Trophoblast cell (in vitro differentiated cells and primary cell): Measurements from ENCODE around the gene SPZ1.

ENCODE experiments used
- DNase-seq, 2 donors: peaks; one replicate each; pipeline ENCODE4 v3.0.0-alpha.2; 2016
- H2AFZ ChIP-seq: 2 replicates; pipeline ENCODE4 v1.6.1; 2013; ENCODE audit warnings: low read length, moderate library complexity, mild to moderate bottlenecking; ENCODE audit not compliant: insufficient read depth, poor library complexity
- H2AK5ac ChIP-seq: 2 replicates; pipeline ENCODE4 v1.6.1; 2013; ENCODE audit warnings: mild to moderate bottlenecking, low read length
- H2BK120ac ChIP-seq: 2 replicates; pipeline ENCODE4 v1.6.1; 2013; ENCODE audit warnings: low read length, mild to moderate bottlenecking, moderate library complexity; ENCODE audit not compliant: insufficient read depth, poor library complexity
- H2BK12ac ChIP-seq: 2 replicates; pipeline ENCODE4 v1.6.1; 2013; ENCODE audit warnings: mild to moderate bottlenecking, low read length, moderate library complexity
- H2BK5ac ChIP-seq: 2 replicates; pipeline ENCODE4 v1.6.1; 2013; ENCODE audit warnings: low read length, low read depth, moderate library complexity, mild to moderate bottlenecking; ENCODE audit not compliant: poor library complexity
- H3K14ac ChIP-seq: 2 replicates; pipeline ENCODE4 v1.6.1; 2013; ENCODE audit warnings: mild to moderate bottlenecking, low read length
- H3K18ac ChIP-seq: 2 replicates; pipeline ENCODE4 v1.6.1; 2013; ENCODE audit warnings: mild to moderate bottlenecking, low read length
- H3K23ac ChIP-seq: 2 replicates; pipeline ENCODE4 v1.6.1; 2013; ENCODE audit warnings: low read length
- H3K27ac ChIP-seq: 2 replicates; pipeline ENCODE4 v1.5.1; 2013; ENCODE audit warnings: low read depth, mild to moderate bottlenecking, inconsistent platforms, low read length, moderate library complexity
- H3K27me3 ChIP-seq: 2 replicates; pipeline ENCODE4 v1.6.1; 2013; ENCODE audit warnings: inconsistent platforms, mild to moderate bottlenecking, low read length, moderate library complexity; ENCODE audit not compliant: insufficient read depth
- H3K36me3 ChIP-seq, 2 experiments: 1 replicate in 1 of 2; 2 replicates in 1 of 2; pipeline ENCODE4 v1.6.1; 2013; ENCODE audit warnings: low read length in 2 of 2, mild to moderate bottlenecking in 2 of 2, moderate library complexity in 1 of 2; ENCODE audit not compliant: insufficient read depth in 2 of 2, control insufficient read depth in 1 of 2
- H3K4ac ChIP-seq: 2 replicates; pipeline ENCODE4 v1.6.1; 2013; ENCODE audit warnings: low read depth, mild to moderate bottlenecking, low read length, moderate library complexity
- H3K4me1 ChIP-seq, 2 experiments: 1 replicate in 1 of 2; 2 replicates in 1 of 2; pipeline ENCODE4 v1.6.1; 2013; ENCODE audit warnings: low read length in 2 of 2, mild to moderate bottlenecking in 2 of 2, moderate library complexity in 1 of 2; ENCODE audit not compliant: insufficient read depth in 2 of 2, control insufficient read depth in 1 of 2
- H3K4me2 ChIP-seq: 2 replicates; pipeline ENCODE4 v1.6.1; 2013; ENCODE audit warnings: inconsistent platforms, mild to moderate bottlenecking, low read length, moderate library complexity
- H3K4me3 ChIP-seq: 2 replicates; pipeline ENCODE4 v1.5.1; 2013; ENCODE audit warnings: mild to moderate bottlenecking, low read depth, low read length, inconsistent platforms
- H3K79me1 ChIP-seq: one replicate; pipeline ENCODE4 v1.6.1; 2013; ENCODE audit warnings: low read length
- H3K79me2 ChIP-seq: 2 replicates; pipeline ENCODE4 v1.6.1; 2013; ENCODE audit warnings: low read length, mild to moderate bottlenecking; ENCODE audit not compliant: control insufficient read depth, insufficient read depth, poor library complexity
- H3K9ac ChIP-seq: 2 replicates; pipeline ENCODE4 v1.6.1; 2013; ENCODE audit warnings: mild to moderate bottlenecking, low read length
- H3K9me3 ChIP-seq: 2 replicates; pipeline ENCODE4 v1.6.1; 2013; ENCODE audit warnings: low read depth, mild to moderate bottlenecking, control low read depth, inconsistent platforms, low read length; ENCODE audit not compliant: insufficient read depth
- H4K12ac ChIP-seq: 2 replicates; pipeline ENCODE4 v1.6.1; 2013; ENCODE audit warnings: low read depth, mild to moderate bottlenecking, low read length, moderate library complexity
- H4K8ac ChIP-seq: 2 replicates; pipeline ENCODE4 v1.6.1; 2013; ENCODE audit warnings: low read depth, mild to moderate bottlenecking, low read length, moderate library complexity
- H4K91ac ChIP-seq: one replicate; pipeline ENCODE4 v1.6.1; 2013; ENCODE audit warnings: low read depth, mild to moderate bottlenecking, low read length, moderate library complexity
- WGBS: extraction: QIAGEN DNeasy Blood & Tissue Kit; methylation state at CpG from one replicate; pipeline ENCODE4 v1.1.7; 2013; ENCODE audit warnings: missing lambda C conversion rate; ENCODE audit not compliant: insufficient read length, insufficient coverage; ENCODE audit errors: extremely low coverage; 5-methylcytosine and 5-hydroxymethylcytosine counted together

The SPZ1 gene

DNA sequence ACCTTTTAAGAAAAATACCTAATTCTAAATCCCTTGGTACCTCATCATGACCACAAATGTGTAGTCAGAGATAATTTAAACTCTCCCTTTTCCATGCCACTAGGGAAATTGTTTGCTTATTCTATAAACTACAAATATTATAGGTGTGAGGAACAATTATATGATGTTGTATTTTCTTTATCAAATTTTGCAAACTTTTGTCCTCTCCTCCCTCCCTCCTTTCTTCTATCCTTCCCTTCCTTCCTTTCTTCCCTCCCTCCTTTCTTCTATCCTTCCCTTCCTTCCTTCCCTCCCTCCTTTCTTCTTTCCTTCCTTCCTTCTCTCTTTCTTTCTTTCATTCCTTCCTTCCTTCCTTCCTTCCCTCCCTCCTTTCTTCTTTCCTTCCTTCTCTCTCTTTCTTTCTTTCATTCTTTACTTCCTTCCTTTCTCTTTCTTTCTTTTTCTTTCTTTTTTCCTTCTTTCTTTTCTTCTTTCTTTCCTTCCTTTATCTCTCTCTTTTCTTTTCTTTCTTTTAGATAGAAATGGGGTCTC is 41.2 kb downstream of the SPZ1 start:
- Histone ChIP-seq H3K4me1 (no peaks in the 10 kb centered on the region), H2AK5ac (no peak overlapping the region), H3K27ac (no peak overlapping the region), H3K79me1 (no peaks in the 10 kb centered on the region), H3K18ac (no peak overlapping the region), H2BK12ac (no peak overlapping the region), H3K27me3 (no peaks in the 10 kb centered on the region), H3K4me3 (no peak overlapping the region), H3K36me3 (no peaks in the 10 kb centered on the region), H3K23ac (no peak overlapping the region), H2BK5ac (no peak overlapping the region), H3K9me3 (no peaks in the 10 kb centered on the region), H2BK120ac (no peak overlapping the region), H4K12ac (no peak overlapping the region), H4K91ac (no peak overlapping the region), H4K8ac (no peak overlapping the region), H3K4me2 (no peak overlapping the region), H3K4ac (no peak overlapping the region), H3K79me2 (no peaks in the 10 kb centered on the region), H3K9ac (no peak overlapping the region), H2AFZ (no peak overlapping the region), H3K14ac (no peak overlapping the region)
- DNase-seq: no peak

DNA sequence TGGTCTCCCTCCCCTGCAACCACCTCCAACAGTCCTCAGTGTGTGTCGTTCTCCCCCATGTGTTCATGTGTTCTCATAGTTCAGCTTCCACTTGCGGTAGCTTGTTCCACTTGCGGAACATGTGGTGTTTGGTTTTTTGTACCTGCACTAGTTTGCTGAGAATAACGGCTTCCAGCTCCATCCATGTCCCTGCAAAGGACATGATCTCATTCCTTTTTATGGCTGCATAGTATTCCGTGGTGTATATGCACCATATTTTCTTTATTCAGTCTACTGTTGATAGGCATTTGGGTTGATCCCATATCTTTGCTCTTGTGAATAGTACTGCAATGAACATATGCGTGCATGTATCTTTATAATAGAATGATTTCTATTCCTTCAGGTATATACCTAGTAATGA is 45.1 kb downstream of the SPZ1 start:
- H2BK120ac ChIP-seq: no peak overlapping the region
- no peak overlapping the region for H2BK12ac ChIP-seq
- no peak for DNase-seq
- H2AFZ ChIP-seq: no peak overlapping the region
- no peak overlapping the region for H3K9ac ChIP-seq
- no peak overlapping the region for H3K14ac ChIP-seq
- no peaks in the 10 kb centered on the region for H3K79me1 ChIP-seq
- no peaks in the 10 kb centered on the region for H3K9me3 ChIP-seq
- H4K8ac ChIP-seq: no peak overlapping the region
- WGBS: no CpG with 5 or more reads among the region's 6 CpGs
- no peaks in the 10 kb centered on the region for H3K4me1 ChIP-seq
- no peak overlapping the region for H3K18ac ChIP-seq
- no peaks in the 10 kb centered on the region for H3K27me3 ChIP-seq
- H3K27ac ChIP-seq: no peak overlapping the region
- H3K79me2 ChIP-seq: no peaks in the 10 kb centered on the region
- no peak overlapping the region for H3K4ac ChIP-seq
- no peak overlapping the region for H2BK5ac ChIP-seq
- no peak overlapping the region for H3K4me3 ChIP-seq
- H3K23ac ChIP-seq: no peak overlapping the region
- no peak overlapping the region for H2AK5ac ChIP-seq
- H4K91ac ChIP-seq: no peak overlapping the region
- H3K36me3 ChIP-seq: no peaks in the 10 kb centered on the region
- H4K12ac ChIP-seq: no peak overlapping the region
- H3K4me2 ChIP-seq: no peak overlapping the region

DNA sequence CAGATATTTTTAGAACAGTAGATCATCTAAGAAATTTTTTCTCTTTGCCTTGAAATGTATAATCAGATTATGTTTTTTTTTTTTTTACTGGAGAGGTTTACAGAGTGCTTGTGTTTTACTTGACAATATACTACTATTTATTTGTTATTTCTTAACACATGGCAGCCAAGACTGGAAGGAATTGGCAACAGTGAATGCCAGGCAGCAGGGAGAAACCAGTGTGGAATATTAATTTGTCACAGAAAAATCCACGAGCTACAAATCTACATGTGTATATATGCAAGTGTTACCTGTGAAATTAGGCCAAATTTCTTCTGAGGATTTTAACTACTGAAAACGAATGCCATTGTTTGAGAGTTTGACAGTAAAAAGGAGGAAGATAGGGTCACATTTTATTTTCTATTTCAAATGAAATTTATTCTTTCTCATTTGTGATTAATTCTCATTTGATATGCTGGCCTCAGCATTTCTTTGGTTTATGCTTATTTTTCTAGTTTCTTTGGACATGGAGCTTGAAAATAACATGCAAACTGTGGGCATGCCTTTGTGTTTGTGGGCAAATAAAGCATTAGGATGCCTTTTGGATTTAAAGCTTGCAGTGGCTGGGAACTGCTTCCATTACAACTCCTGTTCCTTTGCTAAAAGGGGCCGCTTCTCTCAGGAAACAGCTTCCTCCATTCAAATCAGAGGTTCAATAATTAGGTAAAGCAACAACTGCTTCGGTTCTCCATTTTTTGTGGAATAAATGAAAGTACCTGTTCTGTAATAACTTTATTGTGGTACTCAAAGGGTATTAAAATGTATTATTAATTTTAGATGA is 49.1 kb downstream of the SPZ1 start:
- WGBS: no CpG with 5 or more reads among the region's 4 CpGs
- no peak overlapping the region for H3K23ac ChIP-seq
- no peak overlapping the region for H4K91ac ChIP-seq
- H3K79me1 ChIP-seq: no peaks in the 10 kb centered on the region
- H4K12ac ChIP-seq: no peak overlapping the region
- H3K79me2 ChIP-seq: no peaks in the 10 kb centered on the region
- no peak overlapping the region for H2AFZ ChIP-seq
- H3K4me2 ChIP-seq: no peak overlapping the region
- no peak for DNase-seq
- H3K9ac ChIP-seq: no peak overlapping the region
- H3K27ac ChIP-seq: no peak overlapping the region
- H3K4me1 ChIP-seq: peaks cover 0 to 5% of the 10 kb centered on the region in 2 experiments
- H2BK5ac ChIP-seq: no peak overlapping the region
- peaks cover 2% of the 10 kb centered on the region for H3K9me3 ChIP-seq
- no peak overlapping the region for H4K8ac ChIP-seq
- no peak overlapping the region for H3K18ac ChIP-seq
- H3K36me3 ChIP-seq: no peaks in the 10 kb centered on the region
- H3K4me3 ChIP-seq: no peak overlapping the region
- no peak overlapping the region for H3K14ac ChIP-seq
- no peak overlapping the region for H2BK12ac ChIP-seq
- H3K4ac ChIP-seq: no peak overlapping the region
- H2AK5ac ChIP-seq: no peak overlapping the region
- H2BK120ac ChIP-seq: no peak overlapping the region
- no peaks in the 10 kb centered on the region for H3K27me3 ChIP-seq

GRCh38 chr5:80369521-80369920 is 49.7 kb downstream of the SPZ1 start:
- Histone ChIP-seq H3K4me3 (no peak overlapping the region), H3K27ac (no peak overlapping the region), H3K9ac (no peak overlapping the region), H2BK120ac (no peak overlapping the region), H3K4me1 (peaks cover 0 to 5% of the 10 kb centered on the region in 2 experiments), H3K9me3 (peaks cover 2% of the 10 kb centered on the region), H2BK5ac (no peak overlapping the region), H3K4ac (no peak overlapping the region), H3K4me2 (no peak overlapping the region), H3K79me1 (no peaks in the 10 kb centered on the region), H2AK5ac (no peak overlapping the region), H3K18ac (no peak overlapping the region), H3K27me3 (no peaks in the 10 kb centered on the region), H4K91ac (no peak overlapping the region), H2BK12ac (no peak overlapping the region), H3K79me2 (no peaks in the 10 kb centered on the region), H3K14ac (no peak overlapping the region), H3K23ac (no peak overlapping the region), H3K36me3 (no peaks in the 10 kb centered on the region), H4K12ac (no peak overlapping the region), H2AFZ (no peak overlapping the region), H4K8ac (no peak overlapping the region)
- WGBS: no CpG with 5 or more reads among the region's 8 CpGs
- DNase-seq: no peak
